Keratinocyte (primary cell): ENCODE data around the gene MDGA2.

ENCODE experiments used
- CTCF ChIP-seq, 3 experiments: IDR thresholded peaks in 1 of 3; conservative IDR thresholded peaks in 1 of 3; optimal IDR thresholded peaks in 1 of 3; 2 replicates in 2 of 3; 3 replicates in 1 of 3; pipeline versions ENCODE3 to v1.5.1; 2011; ENCODE audit warnings: low read length in 3 of 3, mild to moderate bottlenecking in 3 of 3, moderate library complexity in 2 of 3, control low read depth in 1 of 3, inconsistent platforms in 1 of 3; ENCODE audit not compliant: insufficient read depth in 2 of 3; ENCODE audit errors: extremely low read depth in 1 of 3
- EZH2 ChIP-seq: IDR thresholded peaks from one replicate; pipeline ENCODE4 v1.6.1; 2012; ENCODE audit warnings: inconsistent platforms, mild to moderate bottlenecking, low read length, moderate library complexity

GRCh38 chr14:47194055-47194454 lies 481.4 kb downstream of the MDGA2 start:
- no peak for TF ChIP-seq CTCF (optimal IDR thresholded peaks at IDR 0.05 in 1 of 3, IDR thresholded peaks at IDR 0.05 in 1 of 3, conservative IDR thresholded peaks at IDR 0.05 in 1 of 3; ENCODE audit: extremely low read depth in 1 of 3, insufficient read depth in 2 of 3, low read length in 3 of 3)
- no peak for TF ChIP-seq EZH2
